Ovary (tissue), 3 donors: ENCODE results near the gene SOD1.

ENCODE experiments used
- CTCF ChIP-seq, 3 donors: fragments of 450-650 bp in 2 of 3; fragments of 200-600 bp in 1 of 3; IDR thresholded peaks; one replicate each; pipeline versions ENCODE4 v1.5.1 to v1.8.0; 2016 to 2022; ENCODE audit warnings: antibody characterized with exemption in 3 of 3, mild to moderate bottlenecking in 1 of 3
- POLR2A ChIP-seq: fragments of 450-650 bp; IDR thresholded peaks from one replicate; pipeline ENCODE4 v1.6.1; 2017; ENCODE audit warnings: antibody characterized with exemption, mild to moderate bottlenecking, moderate library complexity
- donor health status: DM: no; HTN: no; CAD: no.

- TF ChIP-seq CTCF (IDR thresholded peaks at IDR 0.05): no peak
- no peak for TF ChIP-seq POLR2A
These were observed 8.1 kb downstream of the SOD1 start for GRCh38 chr21:31667639-31668038.
